ENCODE data around the gene ADCY6. TPM values are rescaled to one million over a fixed set of nuclear protein-coding genes. Genes with fewer than 3 reads are reported as not detected.

The ADCY6 gene
- total RNA-seq, 1 donor from 2014 or later = 57.0 TPM

DNA sequence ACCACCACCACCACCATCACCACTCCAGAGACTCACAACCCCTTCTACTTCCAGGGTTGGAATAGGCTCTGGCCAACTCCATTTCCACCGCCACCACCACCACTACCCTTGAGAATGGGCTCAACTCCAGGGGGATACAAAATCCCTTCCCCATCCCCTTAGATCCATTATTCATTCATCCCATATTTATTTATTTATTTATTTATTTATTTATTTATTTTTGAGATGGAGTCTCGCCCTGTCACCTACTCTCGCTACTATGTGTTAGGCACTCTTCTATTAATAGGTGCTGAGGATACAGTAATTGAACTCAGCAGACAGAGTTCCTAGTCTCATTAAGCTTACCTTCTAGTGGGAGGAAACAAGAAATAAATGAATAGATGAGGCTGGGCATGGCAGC lies 4.8 kb upstream of the ADCY6 start:
- DNase-seq = no peak
- no peak for ATAC-seq
- intact Hi-C loops (cut with micrococcal nuclease) = loop anchor here (2.0 kb wide), 1 partner anchor 41 kb away; no protein-coding TSS in a partner anchor

DNA sequence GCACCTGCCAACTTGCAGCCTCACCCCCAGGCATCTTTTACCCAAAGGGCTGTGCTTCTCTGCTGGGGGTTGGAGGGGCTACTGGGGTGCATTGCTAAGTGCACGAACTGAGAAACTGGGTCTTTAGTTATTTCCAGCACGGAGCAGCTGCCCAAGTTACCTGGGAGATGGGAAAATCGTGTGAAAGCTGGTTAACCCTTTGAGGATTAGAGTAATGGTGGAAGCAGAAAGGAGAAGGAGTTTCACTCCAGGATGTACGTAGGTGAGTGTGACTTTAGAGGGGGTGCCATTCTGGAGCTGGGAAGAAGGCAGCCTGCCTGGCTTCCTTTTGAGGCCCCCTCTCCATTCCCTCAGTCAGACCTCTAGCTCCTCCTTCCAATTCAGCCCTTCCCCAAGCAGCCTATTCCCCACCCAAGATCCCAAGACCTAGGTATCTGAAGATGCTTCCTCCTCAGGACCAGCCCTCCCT lies 1.0 kb upstream of the ADCY6 start:
- intact Hi-C loops (cut with micrococcal nuclease) = no loop called here
- ATAC-seq = no peak
- no peak for DNase-seq

DNA sequence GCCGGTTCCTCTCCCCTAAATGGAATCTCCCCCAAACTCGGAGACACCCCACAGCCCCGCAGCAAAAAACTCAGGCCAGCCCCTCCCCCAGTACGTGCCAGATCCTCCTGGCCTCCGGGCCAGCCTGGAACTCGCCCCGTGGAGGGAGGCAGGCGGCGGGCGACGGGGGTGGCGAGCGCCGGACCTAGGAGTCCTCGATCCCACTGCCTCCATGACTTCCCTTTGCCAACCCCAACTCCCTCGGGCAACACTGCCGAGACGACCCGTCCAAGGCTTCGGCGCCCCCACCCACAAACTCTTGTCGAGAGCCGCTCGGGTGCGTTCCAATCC lies 400 bp downstream of the ADCY6 start:
- DNase-seq = no peak
- intact Hi-C loops (cut with micrococcal nuclease) = no loop called here
- ATAC-seq = no peak

DNA sequence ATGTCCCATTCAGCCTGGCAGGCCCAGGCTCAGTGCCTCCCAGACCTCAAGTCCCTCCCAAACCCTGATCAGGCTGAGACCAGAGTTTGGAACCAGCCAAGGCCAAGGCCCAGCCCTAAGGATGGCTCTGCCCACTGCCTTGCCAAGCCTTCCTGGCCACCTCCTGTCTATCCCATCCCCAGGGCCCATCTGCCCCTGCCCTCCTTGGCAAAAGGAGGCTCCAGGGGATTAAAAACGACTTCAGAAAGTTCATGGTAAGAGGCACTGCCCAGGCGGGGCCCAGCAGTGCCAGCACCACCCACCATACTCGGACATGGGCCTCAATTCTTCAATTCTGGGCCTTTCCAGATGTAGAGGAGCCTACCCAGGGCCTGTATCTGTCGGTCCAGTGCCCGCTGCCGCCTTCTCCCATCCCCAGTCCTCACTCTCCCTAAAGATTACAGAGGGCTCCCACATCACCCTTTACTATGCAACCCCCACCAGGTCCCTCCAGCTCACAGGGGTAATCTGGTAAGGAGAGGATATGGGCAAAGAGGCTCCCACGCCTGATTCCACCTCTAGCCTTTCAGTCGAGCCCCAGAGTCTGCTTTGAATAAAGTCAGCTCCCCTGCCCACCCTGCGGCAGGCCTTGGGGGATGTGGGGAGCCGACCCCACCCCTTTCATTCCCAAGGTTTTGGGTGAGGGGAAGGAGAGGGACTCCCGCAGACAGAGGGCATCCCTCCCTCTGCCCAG lies 932 bp downstream of the ADCY6 start:
- intact Hi-C loops (cut with micrococcal nuclease) = no loop called here
- ATAC-seq (peak; percentile 45), DNase-seq (peak; percentile 51)

DNA sequence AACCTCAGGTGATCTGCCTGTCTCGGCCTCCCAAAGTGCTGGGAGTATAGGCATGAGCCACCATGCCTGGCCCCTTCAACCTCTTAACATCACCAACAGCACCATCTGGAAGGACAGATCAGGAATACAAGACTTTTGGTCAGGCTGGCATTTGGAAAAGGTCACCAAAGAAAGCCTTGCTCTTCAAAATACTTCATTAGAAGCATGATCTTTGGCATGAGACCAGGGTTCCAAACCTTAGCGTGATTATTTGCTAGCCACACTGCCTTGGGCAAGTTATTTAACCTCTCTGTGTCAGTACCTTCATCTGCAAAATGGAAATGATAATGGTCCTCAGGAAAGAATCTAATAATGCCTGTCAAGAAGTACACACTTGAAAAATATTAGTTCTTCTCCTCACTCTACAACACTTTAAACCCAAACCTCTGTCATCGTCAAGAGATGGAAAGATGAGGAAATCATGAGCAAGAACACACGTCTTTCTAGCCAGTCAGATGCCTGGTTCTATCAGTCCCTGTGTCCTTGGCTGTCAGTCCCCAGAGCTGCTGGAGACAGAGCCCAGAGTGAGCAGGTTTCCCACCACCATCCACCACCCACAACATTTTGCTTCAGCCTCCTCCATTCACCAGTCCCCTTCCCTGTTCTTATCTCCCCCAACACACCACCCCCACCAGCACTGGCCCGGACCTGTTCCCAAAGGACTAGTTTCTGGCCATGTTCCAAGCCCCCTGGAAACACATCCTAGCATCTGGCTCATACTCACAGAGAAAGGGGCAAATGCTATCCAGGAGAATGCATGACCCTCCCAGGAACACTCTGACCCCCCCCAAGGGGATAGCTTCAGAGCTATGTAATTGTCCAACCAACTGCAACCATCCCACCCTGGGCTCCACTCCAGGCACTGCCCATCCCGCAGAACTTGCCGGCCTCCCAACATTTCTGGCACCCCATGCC lies 2.0 kb downstream of the ADCY6 start:
- intact Hi-C loops (cut with micrococcal nuclease) = no loop called here
- DNase-seq = peak; percentile 74
- ATAC-seq = peak; percentile 81

DNA sequence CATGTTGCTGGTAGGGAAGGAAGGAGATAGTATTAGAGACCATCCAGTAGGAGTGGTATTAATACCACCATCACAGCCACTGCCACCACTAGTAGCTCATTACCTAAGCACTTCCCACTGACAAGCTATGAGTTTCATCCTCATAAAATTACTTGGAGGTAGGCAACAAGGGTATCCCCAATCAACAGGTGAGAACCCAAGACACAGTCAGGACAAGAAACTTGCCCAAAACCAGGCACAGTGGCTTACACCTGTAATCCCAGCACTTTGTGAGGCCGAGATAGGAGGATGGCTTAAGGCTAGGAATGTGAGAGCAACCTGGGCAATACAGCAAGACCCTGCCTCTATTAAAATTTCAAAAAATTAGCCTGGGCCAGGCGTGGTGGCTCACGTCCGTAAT lies 5.5 kb downstream of the ADCY6 start:
- DNase-seq = no peak
- intact Hi-C loops (cut with micrococcal nuclease) = no loop called here
- ATAC-seq = no peak

DNA sequence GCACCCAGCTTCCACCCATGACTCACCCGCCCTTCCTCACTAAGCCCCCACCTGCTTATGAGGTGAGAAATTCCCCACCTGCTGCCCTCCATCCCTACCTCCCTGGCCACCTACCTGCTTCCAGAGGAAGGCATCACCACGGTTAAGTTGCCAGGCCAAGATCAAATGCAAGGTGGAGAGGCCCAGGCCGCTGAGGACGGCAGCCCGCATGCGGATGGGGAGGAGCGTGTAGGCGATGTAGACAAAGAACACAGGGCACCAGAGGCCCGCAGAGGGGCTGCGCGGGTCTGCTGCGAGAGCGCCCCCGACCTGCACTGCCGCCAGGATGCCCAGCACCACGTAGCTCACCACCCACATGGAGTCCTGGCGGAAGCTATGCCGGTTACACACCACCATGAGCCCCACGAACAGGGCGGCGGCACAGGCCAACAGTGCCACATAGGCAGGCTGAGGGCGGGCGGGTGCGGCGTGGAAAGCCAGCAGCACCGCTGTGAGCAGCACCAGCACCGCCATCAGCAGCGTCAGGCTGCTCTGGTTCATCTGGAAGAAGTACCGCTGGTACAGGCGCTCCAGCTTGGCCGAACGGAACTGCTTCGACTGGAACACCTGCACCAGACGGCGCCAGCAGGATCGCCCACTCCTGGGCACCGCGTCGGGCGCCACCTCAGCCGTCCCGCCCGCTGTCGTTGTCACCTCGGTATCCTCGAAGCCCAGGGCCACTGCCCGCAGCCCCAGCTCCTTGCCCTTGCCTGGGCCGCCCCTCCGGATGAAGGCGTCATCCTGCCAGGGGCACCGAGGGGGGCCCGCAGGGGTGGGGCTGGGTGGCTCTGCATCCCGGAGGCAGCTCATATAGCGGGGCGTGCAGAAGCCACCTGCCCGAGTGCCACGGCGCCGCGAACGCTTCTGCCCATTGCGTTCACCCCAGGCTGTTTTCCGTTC lies 6.2 kb downstream of the ADCY6 start:
- ATAC-seq (no peak), DNase-seq (no peak)
- intact Hi-C loops (cut with micrococcal nuclease) = no loop called here

DNA sequence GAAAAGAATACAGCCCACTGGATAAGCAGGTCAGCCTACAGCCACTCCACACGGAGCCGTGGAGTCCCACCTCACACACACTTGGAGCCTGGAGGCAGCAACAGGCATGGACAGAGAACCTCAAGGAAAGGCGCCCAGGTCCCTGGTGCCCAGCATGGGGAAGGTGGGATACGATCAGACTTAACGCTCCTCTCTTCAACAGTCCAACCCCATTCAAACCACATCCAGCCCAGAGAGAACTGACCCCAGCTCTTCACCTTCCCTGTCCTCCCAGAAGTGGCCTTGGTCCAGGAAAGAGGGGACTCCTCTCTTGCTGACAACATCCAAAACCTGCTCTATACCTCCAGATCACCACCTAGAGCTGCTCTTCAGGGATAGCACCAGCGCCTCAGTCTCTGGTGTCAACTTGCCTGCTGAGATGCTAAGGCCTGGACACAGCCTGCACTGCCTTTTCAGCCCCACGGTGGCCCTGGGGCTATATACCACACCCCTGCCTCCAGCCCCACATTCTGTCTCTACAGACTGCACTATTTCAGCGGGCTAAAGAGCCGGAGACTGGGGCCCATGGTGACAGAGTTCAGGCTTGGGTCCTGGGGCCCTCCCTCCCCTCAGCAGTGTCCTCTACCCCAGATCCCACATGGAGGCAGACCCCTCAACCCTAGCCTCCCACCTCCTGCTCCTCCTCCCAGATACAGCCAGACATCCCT lies 7.0 kb downstream of the ADCY6 start:
- DNase-seq (no peak), ATAC-seq (no peak)
- intact Hi-C loops (cut with micrococcal nuclease) = no loop called here

DNA sequence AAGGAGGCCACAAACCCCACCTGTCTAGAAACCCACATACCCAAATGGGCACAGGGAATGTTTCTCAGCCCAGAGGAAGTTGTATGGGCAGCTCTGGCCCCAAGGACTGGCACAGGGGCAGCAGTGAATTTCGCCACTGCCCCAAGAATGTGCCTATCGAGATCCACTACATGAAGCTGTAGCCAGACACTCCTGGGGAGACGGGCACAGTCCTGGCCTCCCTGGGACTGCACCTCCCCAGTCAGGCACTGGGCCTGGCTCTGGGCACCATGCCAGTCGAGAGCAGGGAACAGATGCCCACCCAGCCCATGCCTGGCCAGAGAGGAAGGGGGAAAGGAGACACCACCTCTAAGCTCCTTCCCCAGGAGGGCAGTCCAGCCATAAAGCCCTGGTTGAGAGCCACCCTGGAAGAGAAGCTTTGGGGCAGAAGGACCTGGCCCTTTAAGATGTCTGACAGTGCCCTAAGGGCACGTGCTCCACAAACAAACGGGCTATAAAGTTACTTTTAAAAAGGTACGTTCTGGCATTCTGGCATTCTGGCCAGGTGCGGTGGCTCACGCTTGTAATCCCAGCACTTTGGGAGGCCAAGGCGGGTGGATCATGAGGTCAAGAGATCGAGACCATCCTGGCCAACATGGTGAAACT lies 8.4 kb downstream of the ADCY6 start:
- DNase-seq (peak; percentile 61), ATAC-seq (peak; percentile 23)
- intact Hi-C loops (cut with micrococcal nuclease) = no loop called here

DNA sequence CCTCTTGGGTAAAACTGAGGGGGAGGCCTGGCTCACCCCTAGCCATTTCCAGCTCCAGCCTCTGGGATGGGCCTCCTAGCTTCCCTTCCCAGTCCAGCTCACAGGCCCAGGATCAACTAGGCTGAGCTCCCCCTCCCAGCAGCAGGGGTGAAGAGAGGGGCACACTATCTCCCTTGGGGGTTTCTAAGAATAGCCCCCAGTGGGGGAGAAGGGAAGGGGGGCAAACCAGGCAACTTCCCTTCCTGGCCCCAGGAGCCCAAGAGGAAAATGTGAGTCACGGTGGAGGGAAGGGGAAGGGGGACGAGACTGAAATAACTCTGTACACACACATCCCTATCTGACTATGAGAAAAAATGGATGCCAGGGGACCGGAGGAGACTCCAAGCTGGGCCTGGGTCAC lies 9.0 kb downstream of the ADCY6 start:
- DNase-seq = peak; percentile 75
- intact Hi-C loops (cut with micrococcal nuclease) = no loop called here
- ATAC-seq = peak; percentile 78

DNA sequence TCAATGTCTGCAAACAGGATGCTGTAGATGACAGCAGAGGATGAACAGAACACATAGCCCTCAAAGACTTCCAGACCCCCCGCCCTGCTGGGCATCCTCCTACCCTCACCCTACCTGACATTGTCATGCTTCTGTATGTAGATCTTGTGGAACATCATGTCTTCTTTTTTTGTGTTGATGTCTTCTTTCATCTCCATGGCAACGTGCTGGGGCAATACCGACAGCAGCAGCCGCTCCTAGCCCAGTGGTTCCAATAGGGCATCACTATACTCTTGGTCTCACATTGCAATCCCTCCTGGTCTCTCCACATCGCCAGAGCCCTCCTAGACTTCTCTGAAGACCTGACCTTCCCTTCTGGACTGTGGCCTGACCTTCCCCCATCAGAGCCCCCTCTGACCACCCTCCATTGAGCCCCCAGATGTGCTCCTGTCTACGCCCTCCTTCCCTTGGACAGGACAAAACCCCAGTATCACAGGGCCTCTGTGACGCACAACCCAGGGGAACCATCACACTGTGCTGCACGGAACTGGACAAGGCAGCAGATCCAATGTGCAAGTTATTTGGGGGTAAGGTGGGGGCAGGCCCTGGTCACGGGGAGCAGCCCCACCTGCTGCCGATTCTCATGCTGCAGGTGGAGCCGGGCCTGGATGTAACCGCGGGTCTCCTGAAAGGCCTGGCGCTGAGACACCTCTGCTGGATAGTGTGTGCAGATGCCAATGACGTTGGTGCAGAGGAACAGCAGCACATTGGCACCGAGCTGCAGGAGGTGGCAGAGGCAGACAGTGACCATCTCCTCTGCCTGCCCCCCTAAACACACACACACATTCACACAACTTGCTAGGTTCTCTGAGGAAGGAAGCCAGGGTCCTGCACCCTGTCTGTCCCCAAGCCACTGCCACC lies 11.1 kb downstream of the ADCY6 start:
- intact Hi-C loops (cut with micrococcal nuclease) = no loop called here
- DNase-seq (peak; percentile 59), ATAC-seq (peak; percentile 35)

DNA sequence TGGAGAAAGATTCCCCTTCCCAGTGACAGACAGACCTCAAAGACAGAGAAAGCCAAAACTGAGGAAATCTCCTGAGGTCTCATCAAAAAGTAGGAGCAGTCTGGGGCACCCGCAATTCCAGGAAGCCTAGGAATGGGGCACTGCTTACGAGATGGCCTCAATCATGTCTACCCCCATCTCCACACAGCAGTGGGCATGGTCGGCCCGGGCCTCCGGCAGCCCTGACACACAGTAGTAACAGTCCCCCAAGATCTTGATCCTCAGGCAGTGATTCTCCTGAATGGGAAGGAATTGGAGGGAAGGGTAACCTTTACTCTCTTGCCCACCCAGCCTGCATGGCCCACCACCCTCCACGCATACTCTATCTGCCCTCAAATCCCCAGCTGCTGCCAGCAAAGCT lies 11.9 kb downstream of the ADCY6 start:
- ATAC-seq = no peak
- intact Hi-C loops (cut with micrococcal nuclease) = no loop called here
- DNase-seq = no peak

DNA sequence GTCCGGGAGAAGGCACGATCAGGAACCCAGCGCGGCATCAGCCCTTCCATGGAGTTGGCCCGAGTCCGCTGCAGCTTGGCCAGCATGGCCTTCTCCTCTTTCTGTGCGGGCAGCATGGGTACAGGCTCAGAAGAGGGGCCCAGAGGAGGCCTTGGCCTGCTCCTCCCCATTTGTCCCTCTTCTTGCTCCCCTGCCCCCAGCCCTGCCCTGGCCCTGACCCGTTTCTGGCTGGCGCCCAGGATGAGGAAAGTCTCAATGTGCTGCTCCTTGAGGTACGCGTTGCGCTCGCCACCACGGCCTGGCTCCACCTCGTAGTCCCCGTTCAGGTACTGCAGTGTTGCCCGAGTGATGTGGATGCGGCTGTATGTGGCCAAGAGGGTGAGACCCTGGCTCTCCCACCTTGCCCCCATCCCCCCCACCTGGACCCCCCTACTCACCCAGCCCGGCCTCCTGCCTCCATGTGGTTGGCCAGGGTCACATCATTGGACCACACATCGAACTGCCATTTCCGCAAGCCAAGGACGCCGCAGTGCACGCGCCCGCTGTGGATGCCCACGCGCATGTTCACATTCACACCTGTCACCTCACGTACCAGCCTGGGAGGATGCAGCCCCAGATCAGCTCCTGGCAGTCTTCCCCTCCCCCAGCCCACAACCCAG lies 12.8 kb downstream of the ADCY6 start:
- no peak for DNase-seq
- intact Hi-C loops (cut with micrococcal nuclease) = no loop called here
- ATAC-seq = no peak

DNA sequence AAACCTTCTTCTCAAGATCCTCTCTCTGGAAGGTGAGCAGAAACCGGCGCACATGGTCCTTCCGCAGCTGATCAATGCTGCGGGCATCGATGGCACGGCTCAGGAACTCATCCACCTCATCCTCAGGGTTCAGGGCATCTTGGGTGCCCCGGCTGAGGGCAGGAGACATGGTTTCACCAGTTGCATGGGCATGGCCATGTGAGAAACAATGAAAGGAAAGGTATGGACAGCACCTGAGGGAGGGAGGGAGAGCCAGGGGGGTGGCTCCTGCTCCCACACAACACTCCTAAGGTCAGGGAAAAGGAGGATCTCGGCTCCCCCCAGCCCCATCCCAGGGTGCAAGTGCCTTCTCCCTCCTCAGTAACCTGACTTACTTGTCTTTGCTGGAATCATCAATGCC lies 13.6 kb downstream of the ADCY6 start:
- no peak for ATAC-seq
- intact Hi-C loops (cut with micrococcal nuclease) = no loop called here

DNA sequence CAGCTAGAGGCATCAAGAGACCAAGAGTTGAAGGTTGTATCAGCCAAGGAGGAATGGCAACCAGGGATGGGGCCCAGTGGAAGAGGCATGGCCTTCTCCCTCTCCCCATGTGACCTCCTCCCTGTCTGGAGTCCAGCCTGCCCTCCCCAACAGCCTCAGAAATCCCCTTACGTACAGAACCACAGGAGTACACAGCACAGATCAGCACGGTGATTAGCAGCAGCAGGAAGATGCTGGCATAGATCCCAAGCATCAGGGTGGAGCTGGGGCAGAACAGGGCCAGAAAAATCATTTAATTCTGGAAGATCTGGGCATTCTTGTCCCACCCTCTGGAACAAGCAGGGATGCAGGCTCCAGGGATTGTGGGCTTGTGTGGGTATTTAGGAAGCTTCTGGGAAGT lies 14.4 kb downstream of the ADCY6 start:
- intact Hi-C loops (cut with micrococcal nuclease) = no loop called here
- ATAC-seq (no peak), DNase-seq (no peak)

More for the DNA sequence above, 13.6 kb downstream of the ADCY6 start:
- no peak for DNase-seq

DNA sequence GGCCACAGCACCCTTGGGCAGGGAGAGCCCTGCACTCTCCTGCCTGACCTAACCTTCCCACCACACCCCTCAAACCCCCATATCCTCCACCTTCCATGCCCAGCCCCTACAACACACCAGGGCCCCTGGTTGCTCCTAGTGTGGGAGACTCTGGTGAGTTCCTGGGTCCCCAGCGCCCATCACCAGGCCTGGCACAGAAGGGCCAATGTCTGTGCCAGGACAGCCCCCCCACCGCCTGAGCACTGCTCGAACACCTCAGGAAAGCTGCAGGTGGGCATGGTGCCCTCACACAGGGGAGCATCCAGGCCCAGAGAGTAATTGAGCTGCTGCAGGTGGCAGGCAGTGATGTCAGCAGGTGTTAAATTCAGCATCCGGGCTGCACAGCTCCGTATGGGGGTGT lies 15.2 kb downstream of the ADCY6 start:
- intact Hi-C loops (cut with micrococcal nuclease) = no loop called here

DNA sequence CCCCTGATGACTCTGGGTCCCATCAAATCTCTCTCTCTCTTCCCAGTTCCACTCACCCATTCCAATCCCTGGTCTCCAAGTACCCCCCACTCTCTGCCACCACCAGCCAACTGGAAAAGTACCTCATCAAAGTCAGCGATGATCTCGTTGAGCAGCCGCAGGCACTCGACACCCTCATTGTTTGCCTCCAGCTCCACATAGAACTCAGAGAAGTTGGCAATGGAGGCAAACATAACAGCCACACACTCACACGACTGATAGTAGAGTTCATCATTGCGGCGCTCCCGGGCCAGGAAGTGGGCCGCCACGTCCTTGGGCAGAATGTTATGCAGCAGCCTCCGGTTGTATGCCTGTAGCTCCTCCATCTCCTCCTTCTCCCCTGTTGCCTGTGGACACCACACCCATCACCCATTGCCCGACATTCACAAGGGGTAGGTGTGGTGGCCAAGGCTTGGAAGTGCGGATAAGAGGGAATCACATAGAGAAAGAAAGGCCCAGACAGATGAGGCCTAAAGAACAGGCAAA lies 17.2 kb downstream of the ADCY6 start:
- intact Hi-C loops (cut with micrococcal nuclease) = no loop called here
- no peak for ATAC-seq
- no peak for DNase-seq

More for the DNA sequence above, 15.2 kb downstream of the ADCY6 start:
- ATAC-seq (no peak), DNase-seq (no peak)

Data from left ventricle myocardium superior (tissue), 1 donor.